Skeletal muscle satellite cell (primary cell): ENCODE measurements around the gene TPP2.
A peak's percentile ranks its signal among the peaks of the same experiment; 100 is the strongest.

ENCODE experiments used
- H3K27me3 ChIP-seq: 2 replicates; pipeline ENCODE4 v1.7.0; 2013; ENCODE audit warnings: low read length; ENCODE audit not compliant: control insufficient read depth, insufficient read depth
- H3K36me3 ChIP-seq: 2 replicates; pipeline ENCODE4 v1.7.0; 2013; ENCODE audit warnings: mild to moderate bottlenecking, control low read depth, low read length; ENCODE audit not compliant: insufficient read depth
- H3K4me1 ChIP-seq: 2 replicates; pipeline ENCODE4 v1.7.0; 2013; ENCODE audit warnings: low read length; ENCODE audit not compliant: control insufficient read depth, insufficient read depth
- H3K4me2 ChIP-seq: 2 replicates; pipeline ENCODE4 v1.7.0; 2013; ENCODE audit warnings: mild to moderate bottlenecking, low read length
- H3K4me3 ChIP-seq: 2 replicates; pipeline ENCODE4 v1.7.0; 2013; ENCODE audit warnings: low read length
- H3K9ac ChIP-seq: 2 replicates; pipeline ENCODE4 v1.7.0; 2013; ENCODE audit warnings: mild to moderate bottlenecking, low read depth, low read length, moderate library complexity
- H3K9me3 ChIP-seq: replicated peaks from 2 replicates; pipeline ENCODE4 v1.7.0; 2013; ENCODE audit warnings: mild to moderate bottlenecking, control low read depth, low read length

TPP2 gene

GRCh38 chr13:102569488-102569887 is 27.3 kb upstream of the TPP2 start:
- H3K4me1 ChIP-seq: peaks cover 10% of the 10 kb centered on the region
- H3K27me3 ChIP-seq: peaks cover 72% of the 10 kb centered on the region
- peak overlapping the region; percentile 9 for H3K4me2 ChIP-seq
- H3K9ac ChIP-seq: no peak overlapping the region
- no peaks in the 10 kb centered on the region for H3K36me3 ChIP-seq
- H3K9me3 ChIP-seq: no peaks in the 10 kb centered on the region
- no peak overlapping the region for H3K4me3 ChIP-seq

GRCh38 chr13:102571075-102571474 is 25.7 kb upstream of the TPP2 start:
- no peaks in the 10 kb centered on the region for H3K9me3 ChIP-seq
- no peak overlapping the region for H3K4me2 ChIP-seq
- peaks cover 66% of the 10 kb centered on the region for H3K27me3 ChIP-seq
- H3K4me1 ChIP-seq: peaks cover 10% of the 10 kb centered on the region
- H3K9ac ChIP-seq: no peak overlapping the region
- no peaks in the 10 kb centered on the region for H3K36me3 ChIP-seq
- no peak overlapping the region for H3K4me3 ChIP-seq

- H3K9ac ChIP-seq: no peak overlapping the region
- H3K36me3 ChIP-seq: no peaks in the 10 kb centered on the region
- no peak overlapping the region for H3K4me2 ChIP-seq
- H3K4me3 ChIP-seq: no peak overlapping the region
- no peaks in the 10 kb centered on the region for H3K9me3 ChIP-seq
- peaks cover 10% of the 10 kb centered on the region for H3K4me1 ChIP-seq
- peaks cover 56% of the 10 kb centered on the region for H3K27me3 ChIP-seq
Measured at GRCh38 chr13:102572323-102572722, 24.5 kb upstream of the TPP2 start.

- Histone ChIP-seq H3K9me3 (no peaks in the 10 kb centered on the region), H3K4me2 (no peak overlapping the region), H3K27me3 (peaks cover 34% of the 10 kb centered on the region), H3K4me1 (no peaks in the 10 kb centered on the region), H3K36me3 (no peaks in the 10 kb centered on the region), H3K4me3 (no peak overlapping the region), H3K9ac (no peak overlapping the region)
Measured at GRCh38 chr13:102580552-102581169, 16.1 kb upstream of the TPP2 start.

- no peak overlapping the region for H3K9ac ChIP-seq
- no peaks in the 10 kb centered on the region for H3K9me3 ChIP-seq
- H3K4me1 ChIP-seq: no peaks in the 10 kb centered on the region
- no peak overlapping the region for H3K4me2 ChIP-seq
- no peak overlapping the region for H3K4me3 ChIP-seq
- peaks cover 42% of the 10 kb centered on the region for H3K27me3 ChIP-seq
- H3K36me3 ChIP-seq: no peaks in the 10 kb centered on the region
Measured at GRCh38 chr13:102582256-102582655, 14.5 kb upstream of the TPP2 start.

GRCh38 chr13:102584434-102584833 is 12.4 kb upstream of the TPP2 start:
- no peak overlapping the region for H3K4me3 ChIP-seq
- H3K27me3 ChIP-seq: peaks cover 45% of the 10 kb centered on the region
- H3K4me1 ChIP-seq: no peaks in the 10 kb centered on the region
- H3K36me3 ChIP-seq: no peaks in the 10 kb centered on the region
- H3K4me2 ChIP-seq: no peak overlapping the region
- no peak overlapping the region for H3K9ac ChIP-seq
- no peaks in the 10 kb centered on the region for H3K9me3 ChIP-seq

GRCh38 chr13:102586615-102587014 is 10.2 kb upstream of the TPP2 start:
- Histone ChIP-seq H3K4me2 (no peak overlapping the region), H3K4me3 (no peak overlapping the region)

GRCh38 chr13:102587916-102588315 is 8.9 kb upstream of the TPP2 start:
- no peaks in the 10 kb centered on the region for H3K9me3 ChIP-seq
- H3K4me1 ChIP-seq: no peaks in the 10 kb centered on the region
- no peaks in the 10 kb centered on the region for H3K36me3 ChIP-seq
- no peak overlapping the region for H3K4me2 ChIP-seq
- H3K27me3 ChIP-seq: peaks cover 35% of the 10 kb centered on the region
- H3K9ac ChIP-seq: no peak overlapping the region
- H3K4me3 ChIP-seq: no peak overlapping the region

More at GRCh38 chr13:102586615-102587014, 10.2 kb upstream of the TPP2 start:
- Histone ChIP-seq H3K9me3 (no peaks in the 10 kb centered on the region), H3K9ac (no peak overlapping the region), H3K4me1 (no peaks in the 10 kb centered on the region), H3K27me3 (peaks cover 45% of the 10 kb centered on the region), H3K36me3 (no peaks in the 10 kb centered on the region)

GRCh38 chr13:102589301-102589822 is 7.4 kb upstream of the TPP2 start:
- Histone ChIP-seq H3K4me3 (no peak overlapping the region), H3K9me3 (no peaks in the 10 kb centered on the region), H3K27me3 (peaks cover 20% of the 10 kb centered on the region), H3K36me3 (no peaks in the 10 kb centered on the region), H3K9ac (no peak overlapping the region), H3K4me1 (no peaks in the 10 kb centered on the region), H3K4me2 (no peak overlapping the region)

- Histone ChIP-seq H3K9ac (peak overlapping the region; percentile 64), H3K4me2 (peak overlapping the region; percentile 97), H3K27me3 (peaks cover 3% of the 10 kb centered on the region), H3K9me3 (no peaks in the 10 kb centered on the region), H3K4me1 (peaks cover 7% of the 10 kb centered on the region), H3K4me3 (peak overlapping the region; percentile 81), H3K36me3 (no peaks in the 10 kb centered on the region)
Measured at GRCh38 chr13:102591988-102592781, 4.6 kb upstream of the TPP2 start.

GRCh38 chr13:102593466-102593865 is 3.3 kb upstream of the TPP2 start:
- no peak overlapping the region for H3K4me3 ChIP-seq
- no peak overlapping the region for H3K9ac ChIP-seq
- H3K27me3 ChIP-seq: peaks cover 3% of the 10 kb centered on the region
- H3K36me3 ChIP-seq: no peaks in the 10 kb centered on the region
- peaks cover 11% of the 10 kb centered on the region for H3K4me1 ChIP-seq
- no peaks in the 10 kb centered on the region for H3K9me3 ChIP-seq
- H3K4me2 ChIP-seq: no peak overlapping the region
